ENCODE measurements around the gene CD109.
"Not testable (repeated sequence)": the region's sequence is repeated elsewhere in the genome, so short reads cannot be mapped to it uniquely, and the experiment has no call there.

Gene CD109

GRCh38 chr6:73690056-73690455, 5.9 kb upstream of the CD109 start:
- no peak for DNase-seq

- DNase-seq, result no peak
Measured at GRCh38 chr6:73691512-73691911, 4.5 kb upstream of the CD109 start.

- no peak for DNase-seq
Measured at GRCh38 chr6:73694711-73695411, 1.1 kb upstream of the CD109 start.

- no peak for DNase-seq
Measured at GRCh38 chr6:73696966-73697655, 1.1 kb downstream of the CD109 start.

GRCh38 chr6:73699676-73700459, 3.9 kb downstream of the CD109 start:
- DNase-seq, result no peak

GRCh38 chr6:73702444-73702843, 6.4 kb downstream of the CD109 start:
- no peak for DNase-seq

- no peak for DNase-seq
Measured at GRCh38 chr6:73703466-73703865, 7.5 kb downstream of the CD109 start.

GRCh38 chr6:73704260-73704659, 8.3 kb downstream of the CD109 start:
- DNase-seq, result no peak

GRCh38 chr6:73704798-73705197, 8.8 kb downstream of the CD109 start:
- no peak for DNase-seq

GRCh38 chr6:73706971-73707370, 11.0 kb downstream of the CD109 start:
- no peak for DNase-seq

GRCh38 chr6:73710470-73710869, 14.5 kb downstream of the CD109 start:
- no peak for DNase-seq

- no peak for DNase-seq
Measured at GRCh38 chr6:73710948-73711347, 14.9 kb downstream of the CD109 start.

GRCh38 chr6:73712535-73713173, 16.7 kb downstream of the CD109 start:
- DNase-seq, result no peak

GRCh38 chr6:73713426-73714147, 17.6 kb downstream of the CD109 start:
- no peak for DNase-seq

GRCh38 chr6:73715111-73715508, 19.1 kb downstream of the CD109 start:
- DNase-seq, result not testable (repeated sequence)

- DNase-seq, result no peak
Measured at GRCh38 chr6:73719046-73719445, 23.0 kb downstream of the CD109 start.

GRCh38 chr6:73722318-73723060, 26.5 kb downstream of the CD109 start:
- DNase-seq, result no peak

- not testable (repeated sequence) for DNase-seq
Measured at GRCh38 chr6:73723480-73723879, 27.5 kb downstream of the CD109 start.

GRCh38 chr6:73724389-73724788, 28.4 kb downstream of the CD109 start:
- DNase-seq, result no peak

GRCh38 chr6:73725192-73725591, 29.2 kb downstream of the CD109 start:
- DNase-seq, result not testable (repeated sequence)

- DNase-seq, result no peak
Measured at GRCh38 chr6:73727114-73727513, 31.1 kb downstream of the CD109 start.
